GM18907 (cell line): ENCODE results near the gene MTSS2.

Source experiments
- ATAC-seq: cut with Tn5 transposase; IDR thresholded peaks from one replicate; pipeline ENCODE4 v1.9.1; 2021; ENCODE audit warnings: mild to moderate bottlenecking, moderate library complexity; ENCODE audit not compliant: unreplicated experiment

MTSS2 gene

GRCh38 chr16:70701036-70701435 is 15.2 kb upstream of the MTSS2 start:
- no peak for ATAC-seq

GRCh38 chr16:70700101-70701020 is 14.5 kb upstream of the MTSS2 start:
- no peak for ATAC-seq

- no peak for ATAC-seq
These were observed 13.8 kb upstream of the MTSS2 start for GRCh38 chr16:70699696-70700095.

GRCh38 chr16:70698901-70699300 is 13.0 kb upstream of the MTSS2 start:
- ATAC-seq = no peak

DNA sequence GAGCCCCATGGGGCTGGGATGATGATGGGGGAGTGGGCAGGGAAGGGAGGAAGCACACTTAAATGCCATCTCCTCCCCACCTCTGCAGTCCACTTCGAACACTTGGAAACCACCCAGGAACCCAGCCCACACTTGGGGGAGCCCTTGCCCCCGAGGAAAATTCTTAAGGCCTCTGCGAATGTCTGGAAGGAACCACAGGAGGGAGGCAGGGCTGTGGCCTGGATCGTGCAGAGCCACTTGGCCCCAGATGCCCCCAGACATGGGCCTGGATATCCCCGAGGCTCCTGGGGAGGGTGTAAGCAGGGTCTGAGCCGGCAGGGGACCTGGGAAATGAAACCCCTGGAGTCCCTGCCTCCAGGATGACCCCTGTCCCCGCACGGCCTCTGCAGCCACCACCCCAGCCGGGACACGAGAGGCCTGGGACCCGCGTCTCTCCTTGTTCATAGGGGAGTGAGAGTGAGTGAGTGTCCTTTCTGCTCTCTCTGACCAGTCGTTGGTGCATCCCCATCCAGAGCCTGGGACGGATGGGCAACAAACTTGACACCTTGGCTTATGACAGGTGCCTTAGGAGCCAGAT is 11.8 kb upstream of the MTSS2 start:
- ATAC-seq = no peak

GRCh38 chr16:70696952-70697593 is 11.2 kb upstream of the MTSS2 start:
- ATAC-seq = no peak

DNA sequence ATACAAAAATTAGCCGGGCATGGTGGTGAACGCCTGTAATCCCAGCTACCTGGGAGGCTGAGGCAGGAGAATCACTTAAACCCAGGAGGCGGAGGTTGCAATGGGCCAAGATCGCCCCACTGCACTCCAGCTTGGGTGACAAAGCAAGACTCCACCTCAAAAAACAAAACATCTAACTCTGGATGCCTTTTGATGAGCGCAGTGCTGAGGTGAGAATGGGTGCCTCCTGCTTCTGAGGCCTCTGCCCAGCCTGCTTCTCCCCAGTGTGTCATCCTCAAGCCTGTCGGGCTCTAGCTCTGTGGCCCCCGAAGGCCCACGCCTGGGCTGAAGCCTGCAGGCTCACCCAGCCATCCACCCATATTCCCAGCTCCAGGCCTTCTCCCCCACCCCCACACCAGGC is 10.5 kb upstream of the MTSS2 start:
- no peak for ATAC-seq

DNA sequence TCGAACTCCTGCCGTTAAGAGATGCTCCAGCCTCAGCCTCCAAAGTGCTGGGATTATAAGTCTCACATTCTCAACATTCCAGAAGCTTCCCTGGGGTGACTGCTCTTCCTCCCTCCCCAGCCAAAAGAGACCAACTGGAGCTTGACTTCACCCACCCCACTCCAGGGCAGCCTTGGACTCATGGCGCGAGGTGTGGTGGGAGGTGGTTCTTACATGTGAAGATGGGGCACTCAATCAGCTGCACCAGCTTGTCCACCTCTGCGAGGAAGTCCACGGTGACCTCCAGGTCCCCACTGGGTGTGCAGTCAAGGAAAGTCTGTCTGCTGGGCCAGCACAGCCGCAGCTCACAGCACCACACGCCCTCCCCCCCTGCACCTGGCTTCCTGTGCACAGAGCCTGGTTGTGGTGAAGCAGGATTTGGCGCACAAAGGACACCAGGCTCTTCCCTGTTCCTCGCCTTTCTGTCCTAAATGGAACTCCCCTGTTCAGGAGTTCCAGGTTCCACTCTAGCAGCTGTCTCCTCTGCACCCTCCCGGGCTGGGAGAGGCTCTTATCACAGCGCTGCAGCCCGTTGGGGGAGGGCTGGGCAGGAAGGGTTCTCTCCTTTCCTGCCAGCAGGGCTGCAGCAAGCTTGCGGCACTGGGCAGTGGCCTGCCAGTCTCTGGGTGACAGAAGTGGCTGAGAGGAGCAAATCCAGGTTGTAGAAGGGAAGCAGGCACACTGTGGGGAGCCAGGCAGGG is 9.6 kb upstream of the MTSS2 start:
- no peak for ATAC-seq

DNA sequence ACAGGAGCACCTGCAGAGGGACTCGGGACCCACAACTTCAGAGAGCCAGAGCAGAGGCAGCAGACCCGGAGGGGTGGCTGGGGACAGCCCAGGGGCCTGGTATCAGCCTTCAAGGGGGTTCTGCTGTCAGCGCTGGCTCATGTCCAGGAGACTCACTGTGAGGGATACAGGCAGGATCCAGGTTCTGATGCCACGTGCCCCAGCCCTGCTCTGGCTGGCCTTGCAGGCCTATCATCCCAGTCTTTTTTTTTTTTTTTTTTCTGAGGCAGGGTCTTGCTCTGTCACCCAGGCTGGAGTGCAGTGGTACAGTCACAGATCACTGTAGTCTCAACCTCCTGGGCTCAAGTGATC is 9.0 kb upstream of the MTSS2 start:
- ATAC-seq = no peak

DNA sequence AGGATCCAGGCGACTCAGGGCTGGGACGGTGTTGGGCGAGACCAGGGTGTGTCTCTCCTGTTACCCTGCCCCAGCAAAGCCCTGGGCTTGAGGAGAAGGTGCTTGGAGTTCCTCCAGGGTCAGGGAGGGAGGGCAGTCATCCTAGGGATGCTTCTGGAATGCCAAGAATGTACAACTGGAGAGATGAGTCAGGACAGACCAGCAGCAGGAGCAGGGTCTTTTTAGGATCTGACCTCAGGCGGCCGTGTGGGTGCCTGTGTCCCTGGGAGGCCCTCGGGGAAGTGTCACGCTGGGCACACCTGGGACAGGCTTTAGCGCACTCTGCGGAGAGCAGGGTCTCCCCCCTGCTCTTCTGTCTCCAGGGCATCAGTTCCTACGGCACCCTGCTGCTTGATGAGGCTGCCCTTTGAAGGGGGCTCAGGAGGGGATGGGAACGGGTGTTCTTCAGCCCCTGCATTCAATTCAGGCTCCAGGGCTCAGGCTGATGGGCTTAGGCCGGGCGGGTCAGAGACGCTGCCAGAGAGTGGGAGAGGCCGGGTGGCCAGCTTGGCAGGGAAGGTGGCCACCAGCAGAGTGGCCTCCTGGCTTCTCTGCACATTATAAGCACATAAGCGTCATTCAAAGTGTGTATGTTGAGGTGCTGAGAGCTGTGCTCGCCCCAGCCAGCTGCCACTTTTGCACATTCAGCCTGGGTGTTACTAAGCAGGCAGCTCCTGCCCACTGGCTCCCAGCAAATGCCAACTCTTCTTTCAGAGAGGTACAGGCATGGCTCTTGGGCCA is 8.4 kb upstream of the MTSS2 start:
- ATAC-seq = no peak

- ATAC-seq = no peak
These were observed 7.2 kb upstream of the MTSS2 start for GRCh38 chr16:70692873-70693671.

GRCh38 chr16:70692130-70692872 is 6.4 kb upstream of the MTSS2 start:
- no peak for ATAC-seq

GRCh38 chr16:70691223-70692129 is 5.6 kb upstream of the MTSS2 start:
- ATAC-seq = no peak

- ATAC-seq = no peak
These were observed 4.4 kb upstream of the MTSS2 start for GRCh38 chr16:70689970-70690891.

DNA sequence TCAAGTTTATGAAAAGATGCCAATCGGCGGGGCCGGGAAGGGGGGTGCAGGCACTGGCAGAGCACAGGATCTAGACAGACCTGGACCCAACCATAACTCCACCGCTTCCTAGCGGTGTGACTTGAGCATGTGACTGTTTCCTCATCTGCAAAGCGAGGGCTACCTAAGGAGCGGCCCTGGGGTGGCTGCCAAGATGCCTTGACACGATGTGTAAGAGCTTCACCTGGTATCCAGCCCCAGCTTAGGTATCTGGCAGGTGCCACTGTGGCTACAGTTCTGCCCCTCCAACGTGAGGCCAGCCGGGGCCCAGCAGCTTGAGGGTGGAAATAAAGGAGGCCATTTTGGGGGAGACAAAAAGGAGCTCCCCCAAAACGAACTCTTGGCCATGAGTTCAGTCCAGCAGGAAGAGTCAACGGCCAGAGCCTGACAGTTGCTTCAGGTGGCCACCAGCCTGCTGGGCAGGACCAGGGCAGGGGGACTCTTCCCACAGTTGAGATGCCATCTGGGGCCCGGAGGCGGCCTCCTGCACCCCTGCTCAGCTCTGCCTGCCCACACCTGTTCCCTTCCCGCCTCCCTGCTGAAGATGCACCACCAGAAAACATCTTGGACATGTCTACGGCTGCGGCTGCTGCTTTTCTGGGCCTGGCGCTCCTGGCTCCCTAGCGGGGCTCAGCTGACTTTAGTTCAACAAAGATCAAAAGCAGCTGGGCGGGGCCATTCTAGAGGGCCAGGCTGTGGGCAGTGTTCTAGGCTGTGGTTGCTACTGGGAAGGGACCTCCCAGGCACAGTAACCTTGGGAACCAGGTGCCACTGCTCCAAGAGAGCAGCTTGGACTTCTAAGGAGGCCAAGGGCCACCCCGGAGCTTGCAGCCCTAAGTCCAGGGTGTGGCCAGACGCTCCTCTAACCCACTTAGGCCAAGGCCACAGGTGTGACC is 3.4 kb upstream of the MTSS2 start:
- ATAC-seq = no peak

GRCh38 chr16:70688246-70688742 is 2.4 kb upstream of the MTSS2 start:
- ATAC-seq = no peak
